Activated CD8-positive, alpha-beta memory T cell treated with anti-CD3 and anti-CD28 coated beads, Interleukin-2, amount 10 ng/mL, durations not matched to agents 7 days and 5 days (primary cell): ENCODE results near the gene IFFO2. TPM values are rescaled to one million over a fixed set of nuclear protein-coding genes. Genes with fewer than 3 reads are reported as not detected.

Source experiments
- ATAC-seq: fragments of 150-1000 bp; cut with Tn5 transposase; one replicate; pipeline ENCODE4 v1.10.0; 2021; ENCODE audit warnings: moderate library complexity
- CTCF ChIA-PET: fragments of 350-600 bp; sonication (Branson Sonifier 250); formaldehyde crosslinking; loops from one replicate; lab custom pipeline; 2021; ENCODE audit warnings: antibody characterized with exemption; lab: Charles Lee
- DNase-seq: peaks from one replicate; pipeline ENCODE4 v3.0.0-alpha.2; 2020
- H3K27ac Mint-ChIP-seq: one replicate; pipeline ENCODE4 v1.8.0; 2021; ENCODE audit warnings: mild to moderate bottlenecking, mixed read lengths
- H3K27me3 Mint-ChIP-seq: one replicate; pipeline ENCODE4 v1.8.0; 2021; ENCODE audit warnings: mixed read lengths
- H3K36me3 Mint-ChIP-seq: one replicate; pipeline ENCODE4 v1.8.0; 2021; ENCODE audit warnings: mild to moderate bottlenecking, mixed read lengths
- H3K4me1 Mint-ChIP-seq: one replicate; pipeline ENCODE4 v1.8.0; 2021; ENCODE audit warnings: mixed read lengths
- H3K4me3 Mint-ChIP-seq: one replicate; pipeline ENCODE4 v1.8.0; 2021; ENCODE audit warnings: mild to moderate bottlenecking, moderate library complexity, mixed read lengths
- H3K9me3 Mint-ChIP-seq: one replicate; pipeline ENCODE4 v1.8.0; 2022; ENCODE audit warnings: low read depth, mixed read lengths
- total RNA-seq, 2 experiments: library from RNA; stranded (reverse); gene quantifications; one replicate each; pipeline ENCODE4 v1.2.3, GENCODE V29; 2021

The IFFO2 gene
- total RNA-seq, 2 experiments from 2014 or later = 12.5 to 13.7 TPM

- H3K4me3 Mint-ChIP-seq = no peak overlapping the region
- no peaks in the 10 kb centered on the region for H3K27me3 Mint-ChIP-seq
- H3K27ac Mint-ChIP-seq = no peak overlapping the region
- no peaks in the 10 kb centered on the region for H3K9me3 Mint-ChIP-seq
- no peaks in the 10 kb centered on the region for H3K4me1 Mint-ChIP-seq
- CTCF ChIA-PET = interaction anchor here (1.0 to 2.1 kb wide), 5 partner anchors 10 to 231 kb away, joined by 3 to 18 read pairs (median 5); no protein-coding TSS in a partner anchor
- no peak for ATAC-seq
- DNase-seq = no peak
- no peaks in the 10 kb centered on the region for H3K36me3 Mint-ChIP-seq
These were observed 73.4 kb downstream of the IFFO2 start for GRCh38 chr1:18883079-18883478.

GRCh38 chr1:18882486-18882885 lies 74.0 kb downstream of the IFFO2 start:
- Mint-ChIP-seq H3K27me3 (no peaks in the 10 kb centered on the region), H3K36me3 (no peaks in the 10 kb centered on the region), H3K27ac (no peak overlapping the region), H3K9me3 (no peaks in the 10 kb centered on the region), H3K4me3 (no peak overlapping the region), H3K4me1 (no peaks in the 10 kb centered on the region)
- CTCF ChIA-PET = interaction anchor here (1.0 to 2.1 kb wide), 2 partner anchors 11 to 21 kb away, joined by 3 to 5 read pairs; no protein-coding TSS in a partner anchor
- ATAC-seq (no peak), DNase-seq (no peak)

GRCh38 chr1:18881642-18882431 lies 74.6 kb downstream of the IFFO2 start:
- Mint-ChIP-seq H3K27ac (no peak overlapping the region), H3K4me3 (no peak overlapping the region), H3K4me1 (no peaks in the 10 kb centered on the region), H3K36me3 (no peaks in the 10 kb centered on the region), H3K9me3 (no peaks in the 10 kb centered on the region), H3K27me3 (no peaks in the 10 kb centered on the region)
- DNase-seq (no peak), ATAC-seq (no peak)
- CTCF ChIA-PET = no interaction called here

GRCh38 chr1:18881164-18881563 lies 75.3 kb downstream of the IFFO2 start:
- ATAC-seq (no peak), DNase-seq (no peak)
- H3K9me3 Mint-ChIP-seq = no peaks in the 10 kb centered on the region
- CTCF ChIA-PET = no interaction called here
- H3K36me3 Mint-ChIP-seq = no peaks in the 10 kb centered on the region
- no peaks in the 10 kb centered on the region for H3K27me3 Mint-ChIP-seq
- no peak overlapping the region for H3K27ac Mint-ChIP-seq
- H3K4me3 Mint-ChIP-seq = no peak overlapping the region
- H3K4me1 Mint-ChIP-seq = no peaks in the 10 kb centered on the region

GRCh38 chr1:18880585-18880984 lies 75.9 kb downstream of the IFFO2 start:
- Mint-ChIP-seq H3K36me3 (no peaks in the 10 kb centered on the region), H3K4me3 (no peak overlapping the region), H3K9me3 (no peaks in the 10 kb centered on the region), H3K27me3 (no peaks in the 10 kb centered on the region), H3K4me1 (no peaks in the 10 kb centered on the region), H3K27ac (no peak overlapping the region)
- CTCF ChIA-PET = no interaction called here
- ATAC-seq = no peak
- no peak for DNase-seq

- no peaks in the 10 kb centered on the region for H3K27me3 Mint-ChIP-seq
- no peaks in the 10 kb centered on the region for H3K4me1 Mint-ChIP-seq
- H3K4me3 Mint-ChIP-seq = no peak overlapping the region
- H3K27ac Mint-ChIP-seq = no peak overlapping the region
- no peaks in the 10 kb centered on the region for H3K36me3 Mint-ChIP-seq
- DNase-seq = no peak
- no peaks in the 10 kb centered on the region for H3K9me3 Mint-ChIP-seq
- ATAC-seq = no peak
- CTCF ChIA-PET = no interaction called here
These were observed 76.6 kb downstream of the IFFO2 start for GRCh38 chr1:18879791-18880309.

- DNase-seq (no peak), ATAC-seq (no peak)
- CTCF ChIA-PET = no interaction called here
- Mint-ChIP-seq H3K4me3 (no peak overlapping the region), H3K4me1 (no peaks in the 10 kb centered on the region), H3K27ac (no peak overlapping the region), H3K27me3 (no peaks in the 10 kb centered on the region), H3K9me3 (no peaks in the 10 kb centered on the region), H3K36me3 (no peaks in the 10 kb centered on the region)
These were observed 77.2 kb downstream of the IFFO2 start for GRCh38 chr1:18879215-18879790.

GRCh38 chr1:18878538-18879214 lies 77.8 kb downstream of the IFFO2 start:
- H3K27ac Mint-ChIP-seq = no peak overlapping the region
- ATAC-seq = no peak
- H3K36me3 Mint-ChIP-seq = no peaks in the 10 kb centered on the region
- CTCF ChIA-PET = no interaction called here
- DNase-seq = no peak
- no peaks in the 10 kb centered on the region for H3K9me3 Mint-ChIP-seq
- H3K4me3 Mint-ChIP-seq = no peak overlapping the region
- H3K27me3 Mint-ChIP-seq = no peaks in the 10 kb centered on the region
- H3K4me1 Mint-ChIP-seq = no peaks in the 10 kb centered on the region

- no peak overlapping the region for H3K27ac Mint-ChIP-seq
- H3K27me3 Mint-ChIP-seq = no peaks in the 10 kb centered on the region
- no peaks in the 10 kb centered on the region for H3K4me1 Mint-ChIP-seq
- DNase-seq (no peak), ATAC-seq (no peak)
- CTCF ChIA-PET = no interaction called here
- H3K36me3 Mint-ChIP-seq = no peaks in the 10 kb centered on the region
- no peak overlapping the region for H3K4me3 Mint-ChIP-seq
- no peaks in the 10 kb centered on the region for H3K9me3 Mint-ChIP-seq
These were observed 79.2 kb downstream of the IFFO2 start for GRCh38 chr1:18877282-18877681.

- CTCF ChIA-PET = interaction anchor here (1.0 to 2.2 kb wide), 4 partner anchors 8 to 83 kb away, joined by 3 to 12 read pairs (median 4); no protein-coding TSS in a partner anchor
- DNase-seq (no peak), ATAC-seq (no peak)
- H3K9me3 Mint-ChIP-seq = no peaks in the 10 kb centered on the region
- no peak overlapping the region for H3K4me3 Mint-ChIP-seq
- no peaks in the 10 kb centered on the region for H3K27me3 Mint-ChIP-seq
- no peaks in the 10 kb centered on the region for H3K36me3 Mint-ChIP-seq
- no peak overlapping the region for H3K27ac Mint-ChIP-seq
- H3K4me1 Mint-ChIP-seq = no peaks in the 10 kb centered on the region
These were observed 80.3 kb downstream of the IFFO2 start for GRCh38 chr1:18876210-18876609.

GRCh38 chr1:18875796-18876128 lies 80.7 kb downstream of the IFFO2 start:
- Mint-ChIP-seq H3K4me1 (no peaks in the 10 kb centered on the region), H3K9me3 (no peaks in the 10 kb centered on the region), H3K27ac (no peak overlapping the region), H3K36me3 (no peaks in the 10 kb centered on the region), H3K4me3 (no peak overlapping the region), H3K27me3 (no peaks in the 10 kb centered on the region)
- CTCF ChIA-PET = interaction anchor here (0.7 to 2.2 kb wide), 9 partner anchors 9 to 812 kb away, joined by 3 to 12 read pairs (median 4); partner anchors contain the start of gene ALDH4A1
- ATAC-seq (no peak), DNase-seq (no peak)

GRCh38 chr1:18875107-18875795 lies 81.2 kb downstream of the IFFO2 start:
- DNase-seq (peak; percentile 78), ATAC-seq (peak; percentile 70)
- no peaks in the 10 kb centered on the region for H3K9me3 Mint-ChIP-seq
- no peaks in the 10 kb centered on the region for H3K27me3 Mint-ChIP-seq
- CTCF ChIA-PET = interaction anchor here (0.7 to 2.2 kb wide), 10 partner anchors 9 to 812 kb away, joined by 3 to 12 read pairs (median 4); partner anchors contain the start of gene ALDH4A1
- no peak overlapping the region for H3K4me3 Mint-ChIP-seq
- H3K4me1 Mint-ChIP-seq = no peaks in the 10 kb centered on the region
- no peak overlapping the region for H3K27ac Mint-ChIP-seq
- no peaks in the 10 kb centered on the region for H3K36me3 Mint-ChIP-seq

- Mint-ChIP-seq H3K27ac (no peak overlapping the region), H3K9me3 (no peaks in the 10 kb centered on the region), H3K27me3 (no peaks in the 10 kb centered on the region), H3K4me3 (no peak overlapping the region), H3K4me1 (no peaks in the 10 kb centered on the region), H3K36me3 (no peaks in the 10 kb centered on the region)
- no peak for ATAC-seq
- no peak for DNase-seq
- CTCF ChIA-PET = interaction anchor here (1.0 to 2.2 kb wide), 6 partner anchors 10 to 277 kb away, joined by 4 to 12 read pairs (median 4); partner anchors contain the start of gene ALDH4A1
These were observed 81.9 kb downstream of the IFFO2 start for GRCh38 chr1:18874600-18874999.
